SU-DHL-6 (cell line): ENCODE results near the gene CBLB.

Source experiments
- CTCF ChIP-seq: fragments of 200-600 bp; sonication (generic); IDR thresholded peaks from one replicate; pipeline ENCODE4 v1.5.1; 2017; ENCODE audit warnings: antibody characterized with exemption, mild to moderate bottlenecking, low read length, moderate library complexity; ENCODE audit not compliant: insufficient read depth, poor library complexity, severe bottlenecking
- EZH2phosphoT487 ChIP-seq: fragments of 200-600 bp; sonication (generic), shearing (Covaris generic); conservative IDR thresholded peaks from 2 replicates; pipeline ENCODE4 v1.6.1; 2018; ENCODE audit warnings: mild to moderate bottlenecking, antibody characterized with exemption, low read length, moderate library complexity, mixed read lengths

GRCh38 chr3:105842943-105843342 lies 25.9 kb downstream of the CBLB start:
- TF ChIP-seq CTCF: no peak
- no peak for TF ChIP-seq EZH2phosphoT487
